ENCODE measurements around the gene RNPEPL1.
A peak's percentile ranks its signal among the peaks of the same experiment; 100 is the strongest.
"Not testable (repeated sequence)": the region's sequence is repeated elsewhere in the genome, so short reads cannot be mapped to it uniquely, and the experiment has no call there.

The RNPEPL1 gene, protein sequence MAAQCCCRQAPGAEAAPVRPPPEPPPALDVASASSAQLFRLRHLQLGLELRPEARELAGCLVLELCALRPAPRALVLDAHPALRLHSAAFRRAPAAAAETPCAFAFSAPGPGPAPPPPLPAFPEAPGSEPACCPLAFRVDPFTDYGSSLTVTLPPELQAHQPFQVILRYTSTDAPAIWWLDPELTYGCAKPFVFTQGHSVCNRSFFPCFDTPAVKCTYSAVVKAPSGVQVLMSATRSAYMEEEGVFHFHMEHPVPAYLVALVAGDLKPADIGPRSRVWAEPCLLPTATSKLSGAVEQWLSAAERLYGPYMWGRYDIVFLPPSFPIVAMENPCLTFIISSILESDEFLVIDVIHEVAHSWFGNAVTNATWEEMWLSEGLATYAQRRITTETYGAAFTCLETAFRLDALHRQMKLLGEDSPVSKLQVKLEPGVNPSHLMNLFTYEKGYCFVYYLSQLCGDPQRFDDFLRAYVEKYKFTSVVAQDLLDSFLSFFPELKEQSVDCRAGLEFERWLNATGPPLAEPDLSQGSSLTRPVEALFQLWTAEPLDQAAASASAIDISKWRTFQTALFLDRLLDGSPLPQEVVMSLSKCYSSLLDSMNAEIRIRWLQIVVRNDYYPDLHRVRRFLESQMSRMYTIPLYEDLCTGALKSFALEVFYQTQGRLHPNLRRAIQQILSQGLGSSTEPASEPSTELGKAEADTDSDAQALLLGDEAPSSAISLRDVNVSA

DNA sequence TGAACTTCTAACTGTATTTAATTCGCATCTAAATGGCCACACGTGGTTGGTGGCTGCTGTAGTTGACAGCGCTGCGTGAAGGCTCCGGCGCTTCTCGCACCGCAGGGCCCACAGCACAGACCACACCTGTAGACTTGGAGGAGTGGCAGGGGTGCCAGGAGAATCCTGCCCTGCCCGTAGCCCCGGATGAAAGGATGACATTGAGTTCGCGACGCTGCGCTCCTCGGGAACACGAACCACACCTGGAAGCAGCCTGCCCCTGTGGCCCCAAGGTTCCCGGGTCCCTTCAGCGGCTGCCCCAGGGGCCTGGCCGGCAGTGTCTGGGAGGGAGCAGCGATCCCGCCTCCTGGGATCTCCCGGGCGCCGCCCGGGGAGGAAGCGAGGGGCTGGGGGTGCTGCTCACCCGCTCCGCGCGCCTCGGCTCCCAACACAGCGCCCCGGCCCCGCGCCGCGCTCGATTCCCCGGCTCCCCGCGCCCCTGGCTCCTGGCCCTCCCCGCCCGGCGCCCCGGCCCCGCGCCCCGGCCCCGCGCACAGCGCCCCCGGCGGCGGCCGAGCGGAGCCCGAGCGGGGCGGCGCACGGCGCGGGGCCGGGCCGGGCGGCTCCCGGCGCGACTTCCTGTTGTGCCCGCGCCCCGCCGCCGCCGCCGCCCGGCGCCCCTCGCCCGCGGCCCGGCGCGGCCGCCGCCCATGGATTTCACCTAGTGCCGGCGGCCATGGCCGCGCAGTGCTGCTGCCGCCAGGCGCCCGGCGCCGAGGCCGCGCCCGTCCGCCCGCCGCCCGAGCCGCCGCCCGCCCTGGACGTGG is at the start of gene RNPEPL1:
Gene RNPEPL1 (plus strand): TSS at position 613 of the 806 bp plus-strand sequence. CDS start 103 bp downstream, at position 716.
- peak; percentile 69 for DNase-seq

DNA sequence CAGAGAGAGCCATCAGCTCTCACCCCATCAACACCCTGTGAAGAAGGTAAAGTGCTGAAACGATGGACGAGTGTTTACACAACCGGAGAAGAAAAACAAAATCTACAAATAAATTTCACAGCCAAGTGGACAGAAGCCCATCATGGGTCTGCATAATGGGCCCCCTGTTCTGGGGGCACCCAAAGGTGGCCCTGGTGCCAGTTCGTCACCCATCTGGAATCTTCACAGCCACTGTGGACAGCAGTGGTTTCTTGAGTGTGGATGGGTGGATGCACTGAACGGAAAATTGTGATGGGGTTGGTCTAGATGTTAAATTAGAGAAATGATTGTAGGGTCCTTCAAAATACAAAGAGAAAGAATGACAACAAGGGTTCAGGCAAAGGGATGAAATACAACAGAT is 49.3 kb upstream of the RNPEPL1 start:
- DNase-seq: no peak

DNA sequence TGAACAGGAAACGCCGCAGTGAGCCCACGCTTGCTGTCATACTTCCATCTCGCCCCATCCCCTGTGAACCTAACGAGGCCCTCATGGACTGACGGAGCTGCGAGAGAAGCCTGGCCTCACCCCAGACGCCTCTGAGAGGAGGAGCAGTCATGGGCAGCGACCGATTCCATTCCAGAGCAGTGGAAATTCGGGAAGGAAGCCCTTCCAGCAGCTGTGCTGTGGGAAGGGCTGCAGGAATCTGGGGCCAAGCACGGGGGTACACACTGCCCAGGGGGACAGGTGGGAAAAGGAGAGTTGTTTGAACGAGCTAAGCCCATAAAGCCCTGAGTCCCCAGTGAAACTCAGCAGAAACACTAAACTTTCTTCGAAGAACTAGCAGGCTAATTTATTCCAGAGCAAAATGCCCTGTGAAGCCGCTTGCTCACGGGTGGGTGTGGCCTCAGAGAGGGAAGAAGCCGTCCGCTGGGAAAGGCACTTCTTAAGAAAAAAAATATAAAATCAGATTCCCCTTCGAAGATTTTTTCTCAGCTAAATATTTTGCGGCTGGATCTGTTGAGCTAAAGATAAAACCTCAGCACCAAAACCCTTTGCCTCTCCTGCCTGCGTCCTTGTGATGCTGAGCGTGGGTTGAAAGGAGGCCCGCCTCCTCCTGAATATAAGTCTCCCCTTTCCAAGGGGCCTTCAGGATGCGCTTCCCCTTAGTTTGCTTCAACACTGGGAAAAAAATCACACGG is 48.7 kb upstream of the RNPEPL1 start:
- no peak for DNase-seq

DNA sequence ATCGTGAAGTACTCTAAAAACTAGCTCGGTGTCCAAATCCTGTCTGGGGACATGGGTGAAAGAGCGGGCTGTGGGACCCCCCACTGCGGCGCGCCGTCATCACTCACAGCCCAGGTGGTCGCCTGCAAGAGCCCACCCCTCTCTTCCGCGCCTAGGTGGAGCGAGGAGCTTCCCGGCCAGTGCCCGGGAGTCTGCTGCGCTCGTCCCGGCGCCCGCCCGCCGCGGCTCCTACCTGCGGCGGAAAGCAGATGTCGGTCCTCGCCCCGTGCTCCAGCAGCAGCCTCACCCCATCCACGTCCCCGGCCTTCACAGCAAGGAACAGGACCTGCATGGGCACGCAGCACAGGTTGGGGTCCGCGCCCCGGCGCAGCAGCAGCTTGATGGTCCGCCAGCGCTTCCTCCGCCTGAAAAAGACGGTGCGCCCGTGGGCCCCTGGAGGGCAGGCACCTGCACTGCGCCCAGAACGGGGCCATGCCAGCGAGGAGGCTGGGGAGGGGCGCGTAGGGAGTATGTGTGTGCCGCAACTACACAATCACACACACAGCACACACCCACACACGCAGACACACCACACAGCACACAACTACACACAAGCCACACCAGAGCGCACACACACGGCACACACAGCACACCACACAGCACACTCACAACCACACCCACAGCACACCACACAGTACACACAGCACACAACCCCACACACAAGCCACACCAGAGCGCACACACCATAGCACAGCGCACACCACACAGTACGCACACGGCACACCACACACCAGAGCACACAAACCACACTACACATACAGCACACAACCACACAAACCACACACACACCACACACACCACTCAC is 47.9 kb upstream of the RNPEPL1 start:
- DNase-seq: no peak

DNA sequence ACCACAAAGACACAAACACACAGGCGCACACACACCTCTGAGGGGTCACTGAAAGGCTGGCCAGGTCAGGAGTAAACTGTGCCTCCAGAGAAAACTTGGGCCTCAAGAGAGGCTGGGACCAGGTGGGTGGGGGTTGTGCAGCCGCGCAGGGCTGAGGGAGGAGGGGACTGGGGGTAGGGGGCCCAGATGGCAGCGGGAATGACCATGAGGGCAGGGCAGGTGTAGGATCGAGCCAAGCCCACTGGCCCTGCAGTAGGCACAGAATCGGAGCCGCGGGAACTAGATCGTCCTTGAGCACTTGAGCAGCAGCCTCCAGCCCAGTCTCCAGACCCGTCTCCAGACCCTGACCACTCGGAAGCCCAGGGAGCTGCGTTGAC is 47.3 kb upstream of the RNPEPL1 start:
- DNase-seq: no peak

DNA sequence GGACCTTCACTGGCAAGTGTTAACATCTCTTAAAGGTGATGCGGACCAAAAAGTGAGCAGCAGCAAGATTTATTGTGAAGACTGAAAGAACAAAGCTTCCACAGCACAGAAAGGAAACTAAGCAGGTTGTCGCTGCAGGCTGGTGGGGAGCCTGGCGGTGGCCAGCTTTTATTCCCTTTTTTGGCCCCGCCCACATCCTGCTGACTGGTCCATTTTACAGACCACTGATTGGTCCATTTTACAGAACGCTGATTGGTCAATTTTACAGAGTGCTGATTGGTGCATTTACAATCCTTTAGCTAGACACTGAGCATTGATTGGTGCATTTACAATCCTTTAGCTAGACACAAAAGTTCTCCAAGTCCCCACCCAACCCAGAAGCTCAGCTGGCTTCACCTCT is 46.4 kb upstream of the RNPEPL1 start:
- DNase-seq: not testable (repeated sequence)

DNA sequence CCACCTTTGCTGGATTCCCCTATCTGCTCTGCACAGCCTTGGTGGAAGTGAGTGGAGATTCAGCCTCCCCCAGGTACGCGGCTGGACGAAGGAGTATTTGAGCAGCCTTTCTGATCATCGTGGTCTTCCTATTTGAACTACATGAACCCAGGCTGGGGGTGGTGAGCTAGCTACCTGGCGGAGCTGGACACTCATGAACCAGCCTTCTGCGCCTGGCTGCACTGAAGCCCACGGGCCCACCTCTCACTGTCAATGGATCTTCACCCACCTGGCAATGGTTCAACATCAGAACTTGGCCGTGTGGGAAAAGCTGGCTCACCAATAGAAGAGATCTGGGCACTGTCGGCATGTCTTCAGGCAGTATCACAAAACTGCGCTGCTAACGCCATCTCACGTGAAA is 45.9 kb upstream of the RNPEPL1 start:
- no peak for DNase-seq

DNA sequence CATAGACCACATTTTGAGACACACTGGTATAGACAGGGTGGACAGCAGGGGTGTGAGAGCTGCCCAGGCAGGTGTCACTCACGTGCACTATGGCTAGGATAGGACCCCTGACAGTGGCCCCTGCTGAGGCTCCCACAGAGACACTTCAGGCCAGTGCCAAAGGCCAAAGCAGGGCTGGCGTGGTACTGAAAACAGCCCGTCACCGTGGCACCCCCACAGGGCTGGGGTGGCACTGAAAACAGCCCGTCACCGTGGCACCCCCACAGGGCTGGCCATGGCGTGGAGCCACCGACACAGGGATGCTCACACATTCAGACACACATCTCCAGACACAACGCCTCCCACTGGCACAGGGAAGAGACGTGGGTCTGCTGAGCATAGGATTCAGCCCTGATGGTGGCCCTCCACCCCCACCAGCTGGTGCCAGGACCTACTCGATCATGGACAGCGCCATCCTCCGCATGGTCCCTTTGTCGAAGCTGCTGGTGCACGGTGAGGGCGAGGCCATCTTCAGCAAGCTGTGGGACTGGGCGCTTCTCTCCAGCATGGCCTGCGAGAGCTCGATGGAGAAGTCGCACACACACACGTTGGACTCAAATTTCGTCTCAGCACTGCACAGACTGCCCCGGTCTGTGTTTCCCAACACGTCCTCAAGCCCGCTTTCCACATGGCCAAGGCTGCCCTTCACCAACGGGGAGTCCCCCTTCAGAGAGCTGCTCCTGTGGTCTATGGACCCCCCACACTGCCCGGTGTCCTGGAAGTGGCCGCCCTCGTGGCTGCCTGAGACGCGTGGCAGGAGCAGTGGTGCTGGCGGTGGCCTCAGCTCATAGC is 44.6 kb upstream of the RNPEPL1 start:
- DNase-seq: no peak

DNA sequence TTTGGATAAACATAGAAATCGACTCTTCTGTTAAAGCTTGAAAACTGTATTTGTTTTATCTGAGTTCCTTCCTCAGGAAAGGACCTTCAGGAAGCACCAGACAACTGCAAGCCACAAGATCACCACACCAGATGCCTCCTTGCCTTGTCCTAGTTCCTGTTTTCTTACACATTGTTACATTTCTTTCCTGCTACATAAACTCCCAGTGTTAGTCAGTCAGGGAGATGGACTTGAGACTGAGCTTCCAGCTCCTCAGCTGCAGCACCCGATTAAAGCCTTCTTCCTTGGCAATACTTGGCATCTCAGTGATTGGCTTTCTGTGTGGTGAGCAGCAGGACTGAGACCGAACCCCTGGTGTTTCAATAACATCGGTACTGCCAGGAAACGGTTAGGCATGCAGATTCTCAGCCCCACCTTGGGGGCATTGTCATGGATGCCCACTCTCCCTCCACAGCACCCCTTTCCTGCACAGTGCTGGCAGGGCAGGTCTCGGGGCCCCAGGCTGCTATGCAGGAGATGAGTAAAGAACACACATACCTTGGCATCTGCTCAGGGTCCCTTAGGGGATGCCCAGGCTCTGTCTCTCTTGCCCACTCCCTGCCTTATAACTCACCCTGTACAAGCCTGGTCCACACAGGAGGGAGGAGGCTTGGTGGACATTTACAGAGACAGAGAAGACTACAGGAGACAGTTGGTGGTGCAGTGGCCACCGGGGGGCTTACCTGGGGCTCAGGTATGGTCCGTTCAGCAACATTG is 43.1 kb upstream of the RNPEPL1 start:
- no peak for DNase-seq

DNA sequence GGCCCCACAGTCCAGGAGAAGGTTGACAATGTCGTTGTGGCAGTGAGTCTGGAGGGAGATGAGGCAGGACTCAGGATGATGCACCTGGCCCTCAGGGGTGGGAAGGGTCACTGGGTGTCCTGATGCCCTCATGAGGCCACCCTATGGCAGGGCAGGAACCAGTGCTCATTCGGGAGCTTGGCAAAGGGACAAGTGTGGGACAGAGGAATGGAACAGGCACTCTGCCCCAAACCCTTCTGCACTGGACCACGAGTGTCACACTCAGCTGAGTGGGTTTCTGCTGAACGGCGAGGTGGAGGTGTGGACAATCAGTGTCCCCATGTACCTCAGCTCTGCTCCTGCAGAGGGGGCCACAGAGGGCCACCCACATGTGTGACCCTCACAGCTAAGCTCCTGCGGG is 42.5 kb upstream of the RNPEPL1 start:
- no peak for DNase-seq

DNA sequence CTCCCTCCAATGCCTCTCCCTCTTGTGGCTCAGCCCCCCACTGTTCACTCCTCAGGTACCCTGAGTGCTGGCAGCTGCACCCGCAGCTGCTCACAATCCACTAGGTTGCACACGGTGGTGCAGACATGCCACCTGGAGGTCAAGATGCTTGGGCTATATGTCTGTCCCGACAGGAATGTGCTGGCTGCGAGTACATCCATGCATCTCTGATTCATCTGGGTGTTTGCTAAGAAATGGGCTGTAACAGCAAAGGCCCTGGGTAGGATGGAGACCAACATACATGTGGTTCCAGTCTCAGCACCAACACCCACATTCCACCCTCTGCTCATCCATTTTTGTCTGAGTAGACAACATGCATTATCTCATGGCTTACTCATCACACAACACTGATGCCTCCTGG is 41.8 kb upstream of the RNPEPL1 start:
- no peak for DNase-seq

DNA sequence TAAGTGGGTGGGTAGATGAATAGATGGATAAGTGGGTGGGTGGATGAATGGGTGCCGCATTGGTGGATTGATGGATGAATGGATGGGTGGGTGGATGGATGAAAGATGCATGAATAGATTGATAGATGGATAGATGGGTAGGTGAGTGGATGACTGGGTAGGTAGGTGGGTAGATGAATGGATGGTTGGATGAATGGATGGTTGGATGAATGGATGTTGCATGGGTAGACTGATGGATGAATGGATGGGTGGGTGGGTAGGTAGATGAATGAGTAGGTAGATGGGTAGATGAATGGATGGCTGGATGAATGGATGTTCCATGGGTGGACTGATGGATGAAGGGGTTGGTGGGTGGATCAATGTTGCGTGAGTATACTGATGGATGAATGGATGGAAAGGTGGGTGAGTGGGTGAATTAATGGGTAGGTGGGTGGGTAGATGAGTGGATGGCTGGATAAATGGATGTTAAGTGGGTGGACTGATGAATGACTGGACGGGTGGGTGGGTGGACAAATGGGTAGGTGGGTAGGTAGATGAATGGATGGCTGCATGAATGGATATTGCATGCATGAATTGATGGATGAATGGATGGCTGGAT is 41.0 kb upstream of the RNPEPL1 start:
- no peak for DNase-seq

DNA sequence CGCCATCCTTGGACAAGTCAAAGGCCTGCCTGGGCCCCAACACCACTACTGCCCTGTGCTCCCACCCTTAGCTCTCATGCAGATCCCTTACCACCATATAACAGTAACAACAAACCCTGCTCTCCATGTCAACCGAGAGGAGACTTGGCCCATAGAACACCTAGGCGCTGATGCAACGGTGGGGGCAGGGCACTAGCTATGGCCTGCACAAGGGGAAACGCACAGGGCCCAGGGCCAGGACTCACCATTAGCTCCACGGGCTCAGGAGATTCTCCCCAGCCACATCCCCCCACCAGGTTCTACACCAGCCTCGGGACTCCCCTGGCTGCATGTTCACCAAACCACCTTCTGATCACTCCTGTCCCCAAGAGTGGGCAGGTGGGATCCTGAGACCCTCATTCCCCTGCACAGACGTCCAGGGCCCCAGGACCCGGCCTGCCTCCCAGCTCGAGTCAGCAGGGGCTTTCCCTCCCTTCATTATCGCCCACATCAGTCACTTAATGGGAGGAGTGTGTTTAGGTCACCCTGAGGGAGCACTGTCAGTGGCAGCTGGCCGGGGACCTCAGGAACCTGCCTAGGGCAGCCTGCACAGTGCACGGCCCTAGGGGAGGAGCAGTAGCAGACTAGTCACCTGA is 39.8 kb upstream of the RNPEPL1 start:
- DNase-seq: no peak

DNA sequence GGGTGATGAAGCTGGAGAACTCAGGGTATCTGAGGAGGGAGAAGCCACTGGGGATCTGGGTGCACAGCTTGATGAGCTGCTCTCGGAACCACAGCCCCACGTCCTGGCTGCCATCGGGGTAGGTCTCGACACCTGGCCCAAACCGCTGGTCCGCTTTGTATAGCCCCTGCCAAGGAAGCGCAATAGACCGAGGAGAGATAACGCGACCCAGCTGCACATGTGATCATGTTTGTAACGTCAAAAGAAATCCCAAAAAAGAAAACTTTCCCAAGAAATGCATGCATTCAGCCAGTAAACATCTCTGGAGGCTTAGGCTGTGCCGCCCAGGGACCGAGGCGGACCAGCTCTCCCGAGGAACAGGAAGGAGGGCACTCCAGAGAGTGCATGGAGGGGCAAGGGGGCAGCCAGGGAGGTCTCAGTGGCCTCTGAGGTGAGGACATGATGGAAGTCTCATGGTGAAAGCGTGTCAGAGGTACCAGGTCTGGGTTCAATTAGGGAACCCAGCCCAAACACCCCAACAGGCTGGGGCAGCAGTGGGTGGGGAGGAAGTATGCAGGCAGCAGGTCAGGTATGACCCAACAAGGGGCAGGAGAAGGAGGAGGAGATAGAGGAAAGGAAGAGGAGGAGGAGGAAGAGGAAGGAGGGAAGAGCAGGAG is 38.8 kb upstream of the RNPEPL1 start:
- no peak for DNase-seq

DNA sequence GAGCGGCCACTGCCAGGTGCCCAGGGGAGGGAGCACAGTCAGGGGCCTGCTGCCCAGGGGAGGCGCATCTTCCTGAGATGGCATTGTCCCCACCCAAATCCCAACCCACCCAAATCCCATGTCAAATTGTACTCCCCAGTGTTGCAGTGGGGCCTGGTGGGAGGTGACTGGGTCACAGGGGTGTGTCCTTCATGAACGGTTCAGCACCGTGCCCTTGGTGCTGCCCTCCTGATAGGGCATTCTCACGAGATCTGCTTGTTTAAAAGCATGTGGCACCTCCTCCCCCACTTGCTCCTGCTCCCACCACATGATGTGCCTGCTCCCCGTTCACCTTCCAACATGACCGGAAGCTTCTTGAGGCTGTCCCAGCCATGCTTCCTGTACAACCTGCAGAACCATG is 38.1 kb upstream of the RNPEPL1 start:
- no peak for DNase-seq

DNA sequence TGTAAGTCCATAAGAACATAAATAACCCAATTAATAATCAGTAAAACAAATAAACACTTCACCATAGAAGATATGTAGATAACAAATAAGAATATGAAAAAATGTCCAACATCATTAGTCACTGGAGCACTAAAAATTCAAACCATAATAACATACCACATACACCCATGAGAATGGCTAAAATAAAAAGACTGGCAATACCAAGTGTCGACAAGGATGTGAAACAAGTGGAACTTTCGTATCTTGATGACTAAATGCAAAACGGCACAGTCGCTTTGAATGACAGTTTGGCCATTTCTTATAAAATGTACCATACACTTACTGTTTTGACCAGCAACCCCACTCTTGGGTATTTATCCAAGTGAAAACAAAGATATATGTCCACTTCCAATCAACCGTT is 37.2 kb upstream of the RNPEPL1 start:
- no peak for DNase-seq

DNA sequence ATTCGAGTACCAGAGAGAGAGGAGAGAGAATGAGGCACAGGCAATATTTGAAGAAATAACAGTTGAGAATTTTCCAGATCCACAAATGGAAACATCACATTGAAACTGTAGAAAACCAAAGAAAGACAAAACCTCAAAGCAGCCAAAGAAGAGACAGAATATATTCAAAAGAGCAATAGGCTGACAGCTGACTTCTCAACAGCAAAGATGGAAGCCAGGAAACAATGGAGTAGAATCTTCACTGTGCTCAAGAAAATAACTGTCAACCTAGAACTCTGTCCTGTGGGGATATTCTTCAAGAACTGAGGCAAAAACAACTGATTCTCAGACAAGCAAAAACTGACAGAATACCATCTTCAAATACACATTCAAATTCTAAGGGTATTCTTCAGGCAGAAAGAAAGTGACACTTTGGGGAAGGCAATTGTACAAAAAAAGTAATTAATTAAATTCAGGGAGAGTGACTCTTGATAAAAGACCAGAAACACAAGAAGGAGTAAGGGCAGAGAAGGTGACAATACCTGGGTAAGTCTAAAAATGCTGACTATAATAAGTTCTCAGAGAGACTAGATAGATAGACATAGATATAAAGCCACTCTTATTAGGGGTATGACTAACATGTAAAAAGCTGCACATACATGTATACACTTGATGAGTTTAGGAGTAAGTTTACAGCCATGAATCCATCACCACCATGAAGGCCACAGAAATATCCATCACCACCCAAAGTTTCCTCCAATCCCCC is 36.1 kb upstream of the RNPEPL1 start:
- no peak for DNase-seq

Data from suppressor macrophage treated with lipopolysaccharide for 4 hours (primary cell).